SK-N-SH treated with all-trans-retinoic acid at 6 μM for 48 hours (cell line): ENCODE data around the gene HACD2.

Experiments used
- CSDC2 ChIP-seq: fragments of 250-450 bp; sonication (Bioruptor Pico); IDR thresholded peaks from 2 replicates; pipeline ENCODE4 v1.5.0; 2020; ENCODE audit warnings: mild to moderate bottlenecking, moderate library complexity
- PPARA ChIP-seq: fragments of 250-450 bp; sonication (Bioruptor Pico); IDR thresholded peaks from 2 replicates; pipeline ENCODE4 v1.5.0; 2020; ENCODE audit warnings: mild to moderate bottlenecking, borderline replicate concordance
- SNAI2 ChIP-seq: fragments of 250-450 bp; sonication (Bioruptor Pico); IDR thresholded peaks from 2 replicates; pipeline ENCODE4 v1.5.0; 2020; ENCODE audit warnings: mild to moderate bottlenecking, moderate library complexity
- TF ChIP-seq, protein P1 (sequence below): fragments of 250-450 bp; sonication (Bioruptor Pico); IDR thresholded peaks from 2 replicates; pipeline ENCODE4 v1.8.0; 2021; ENCODE audit warnings: low read depth, mild to moderate bottlenecking, moderate library complexity, borderline replicate concordance
- TF ChIP-seq, protein P2 (sequence below): fragments of 250-450 bp; sonication (Bioruptor Pico); IDR thresholded peaks from 2 replicates; pipeline ENCODE4 v1.8.0; 2020; ENCODE audit warnings: mild to moderate bottlenecking, moderate library complexity, borderline replicate concordance
- TF ChIP-seq, protein P3 (sequence below): fragments of 250-450 bp; sonication (Bioruptor Pico); IDR thresholded peaks from 2 replicates; pipeline ENCODE4 v1.5.1; 2021; ENCODE audit warnings: mild to moderate bottlenecking, moderate library complexity

DNA sequence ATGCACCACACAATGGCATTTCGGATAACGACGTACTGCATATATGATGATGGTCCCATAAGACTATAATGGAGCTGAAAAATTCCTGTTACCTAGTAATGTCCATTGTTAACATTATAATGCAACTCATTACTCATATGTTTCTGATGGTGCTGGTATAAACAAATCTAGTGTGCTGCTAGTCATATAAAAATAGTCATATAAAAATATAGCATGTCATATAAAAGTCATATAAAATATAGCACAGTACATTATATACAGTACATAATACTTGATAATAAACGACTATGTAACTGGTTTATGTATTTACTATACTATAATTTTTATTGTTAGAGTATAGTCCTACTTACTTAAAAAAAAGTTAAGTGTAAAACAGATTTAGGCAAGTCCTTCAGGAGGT lies 50.6 kb downstream of the HACD2 start:
- no peak for TF ChIP-seq CSDC2
- TF ChIP-seq SNAI2 (CRISPR knock-in tag) = no peak
- TF ChIP-seq, protein P1, sequence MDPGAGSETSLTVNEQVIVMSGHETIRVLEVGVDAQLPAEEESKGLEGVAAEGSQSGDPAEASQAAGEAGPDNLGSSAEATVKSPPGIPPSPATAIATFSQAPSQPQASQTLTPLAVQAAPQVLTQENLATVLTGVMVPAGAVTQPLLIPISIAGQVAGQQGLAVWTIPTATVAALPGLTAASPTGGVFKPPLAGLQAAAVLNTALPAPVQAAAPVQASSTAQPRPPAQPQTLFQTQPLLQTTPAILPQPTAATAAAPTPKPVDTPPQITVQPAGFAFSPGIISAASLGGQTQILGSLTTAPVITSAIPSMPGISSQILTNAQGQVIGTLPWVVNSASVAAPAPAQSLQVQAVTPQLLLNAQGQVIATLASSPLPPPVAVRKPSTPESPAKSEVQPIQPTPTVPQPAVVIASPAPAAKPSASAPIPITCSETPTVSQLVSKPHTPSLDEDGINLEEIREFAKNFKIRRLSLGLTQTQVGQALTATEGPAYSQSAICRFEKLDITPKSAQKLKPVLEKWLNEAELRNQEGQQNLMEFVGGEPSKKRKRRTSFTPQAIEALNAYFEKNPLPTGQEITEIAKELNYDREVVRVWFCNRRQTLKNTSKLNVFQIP (CRISPR knock-in tag) = no peak
- TF ChIP-seq, protein P2, sequence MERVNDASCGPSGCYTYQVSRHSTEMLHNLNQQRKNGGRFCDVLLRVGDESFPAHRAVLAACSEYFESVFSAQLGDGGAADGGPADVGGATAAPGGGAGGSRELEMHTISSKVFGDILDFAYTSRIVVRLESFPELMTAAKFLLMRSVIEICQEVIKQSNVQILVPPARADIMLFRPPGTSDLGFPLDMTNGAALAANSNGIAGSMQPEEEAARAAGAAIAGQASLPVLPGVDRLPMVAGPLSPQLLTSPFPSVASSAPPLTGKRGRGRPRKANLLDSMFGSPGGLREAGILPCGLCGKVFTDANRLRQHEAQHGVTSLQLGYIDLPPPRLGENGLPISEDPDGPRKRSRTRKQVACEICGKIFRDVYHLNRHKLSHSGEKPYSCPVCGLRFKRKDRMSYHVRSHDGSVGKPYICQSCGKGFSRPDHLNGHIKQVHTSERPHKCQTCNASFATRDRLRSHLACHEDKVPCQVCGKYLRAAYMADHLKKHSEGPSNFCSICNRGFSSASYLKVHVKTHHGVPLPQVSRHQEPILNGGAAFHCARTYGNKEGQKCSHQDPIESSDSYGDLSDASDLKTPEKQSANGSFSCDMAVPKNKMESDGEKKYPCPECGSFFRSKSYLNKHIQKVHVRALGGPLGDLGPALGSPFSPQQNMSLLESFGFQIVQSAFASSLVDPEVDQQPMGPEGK (CRISPR knock-in tag) = no peak
- TF ChIP-seq, protein P3, sequence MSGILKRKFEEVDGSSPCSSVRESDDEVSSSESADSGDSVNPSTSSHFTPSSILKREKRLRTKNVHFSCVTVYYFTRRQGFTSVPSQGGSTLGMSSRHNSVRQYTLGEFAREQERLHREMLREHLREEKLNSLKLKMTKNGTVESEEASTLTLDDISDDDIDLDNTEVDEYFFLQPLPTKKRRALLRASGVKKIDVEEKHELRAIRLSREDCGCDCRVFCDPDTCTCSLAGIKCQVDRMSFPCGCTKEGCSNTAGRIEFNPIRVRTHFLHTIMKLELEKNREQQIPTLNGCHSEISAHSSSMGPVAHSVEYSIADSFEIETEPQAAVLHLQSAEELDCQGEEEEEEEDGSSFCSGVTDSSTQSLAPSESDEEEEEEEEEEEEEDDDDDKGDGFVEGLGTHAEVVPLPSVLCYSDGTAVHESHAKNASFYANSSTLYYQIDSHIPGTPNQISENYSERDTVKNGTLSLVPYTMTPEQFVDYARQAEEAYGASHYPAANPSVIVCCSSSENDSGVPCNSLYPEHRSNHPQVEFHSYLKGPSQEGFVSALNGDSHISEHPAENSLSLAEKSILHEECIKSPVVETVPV (CRISPR knock-in tag) = no peak
- TF ChIP-seq PPARA (CRISPR knock-in tag) = no peak
